Right ventricle myocardium superior (tissue), 1 donor: ENCODE results near the gene BSPH1. TPM values are rescaled to one million over a fixed set of nuclear protein-coding genes. Genes with fewer than 3 reads are reported as not detected.
"Not testable (repeated sequence)": the region's sequence is repeated elsewhere in the genome, so short reads cannot be mapped to it uniquely, and the experiment has no call there.

ENCODE experiments used
- ATAC-seq: fragments of 200-7000 bp; cut with Tn5 transposase; one replicate; pipeline ENCODE4 v1.9.1; 2020; ENCODE audit warnings: mild to moderate bottlenecking; ENCODE audit not compliant: poor library complexity
- DNase-seq: peaks from one replicate; pipeline ENCODE4 v3.0.0-alpha.2; 2020
- intact Hi-C: fragments of 100-400 bp; cut with DNase I; formaldehyde crosslinking; loops from one replicate; pipeline ENCODE4 v1.11.2; 2022
- long read RNA-seq: library from polyadenylated mRNA; unstranded; transcript quantifications from one replicate; pipeline ENCODE4 v2.0.0, GENCODE V29; 2021
- total RNA-seq: library from RNA; stranded (reverse); fragmentation: NEBNext Ultra II Directional; extraction: Animal tissue kit (Norgen Biotek cat#: 25700); gene quantifications from one replicate; pipeline ENCODE4 v1.2.1, GENCODE V29; 2021
- donor health status: DM: no; HTN: yes; CAD: no; lungs with severe emphysema.

The BSPH1 gene, protein sequence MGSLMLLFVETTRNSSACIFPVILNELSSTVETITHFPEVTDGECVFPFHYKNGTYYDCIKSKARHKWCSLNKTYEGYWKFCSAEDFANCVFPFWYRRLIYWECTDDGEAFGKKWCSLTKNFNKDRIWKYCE
- total RNA-seq: not detected
- long read RNA-seq: 0 reads

- no peak for ATAC-seq
- intact Hi-C loops: no loop called here
- DNase-seq: no peak
Measured at GRCh38 chr19:47992070-47992469, at the start of gene BSPH1. Gene BSPH1 (minus strand): TSS chr19:47992170. CDS start chr19:47992081, 89 bp downstream.

- ATAC-seq (no peak), DNase-seq (no peak)
- intact Hi-C loops: no loop called here
Measured at GRCh38 chr19:48036765-48037164, 44.8 kb upstream of the BSPH1 start.

GRCh38 chr19:48033604-48034003 lies 41.6 kb upstream of the BSPH1 start:
- ATAC-seq (no peak), DNase-seq (no peak)
- intact Hi-C loops: no loop called here

- ATAC-seq (no peak), DNase-seq (no peak)
- intact Hi-C loops: no loop called here
Measured at GRCh38 chr19:48030073-48030472, 38.1 kb upstream of the BSPH1 start.

DNA sequence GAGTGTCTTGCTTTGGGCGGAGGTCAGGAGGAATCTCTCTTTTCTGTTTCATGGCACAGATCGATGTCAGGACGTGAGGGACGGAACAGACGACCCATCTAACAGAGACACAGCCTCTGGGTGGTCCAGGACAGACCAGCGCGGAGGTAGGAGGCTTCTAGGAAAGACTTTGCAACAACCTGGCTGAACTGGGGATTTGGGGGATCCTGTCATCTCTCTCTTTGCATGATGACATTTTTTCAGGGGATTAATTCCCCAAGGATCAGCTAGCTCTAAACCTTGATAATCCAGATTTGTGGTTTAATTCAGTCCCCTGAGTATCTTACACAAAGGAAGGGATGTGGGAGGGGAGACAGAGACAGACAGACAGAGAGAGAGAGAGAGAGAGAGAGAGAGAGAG lies 37.5 kb upstream of the BSPH1 start:
- intact Hi-C loops: no loop called here
- DNase-seq: no peak
- no peak for ATAC-seq

GRCh38 chr19:48025480-48025879 lies 33.5 kb upstream of the BSPH1 start:
- intact Hi-C loops: no loop called here
- DNase-seq (no peak), ATAC-seq (no peak)

GRCh38 chr19:48023518-48023917 lies 31.5 kb upstream of the BSPH1 start:
- ATAC-seq (no peak), DNase-seq (no peak)
- intact Hi-C loops: no loop called here

DNA sequence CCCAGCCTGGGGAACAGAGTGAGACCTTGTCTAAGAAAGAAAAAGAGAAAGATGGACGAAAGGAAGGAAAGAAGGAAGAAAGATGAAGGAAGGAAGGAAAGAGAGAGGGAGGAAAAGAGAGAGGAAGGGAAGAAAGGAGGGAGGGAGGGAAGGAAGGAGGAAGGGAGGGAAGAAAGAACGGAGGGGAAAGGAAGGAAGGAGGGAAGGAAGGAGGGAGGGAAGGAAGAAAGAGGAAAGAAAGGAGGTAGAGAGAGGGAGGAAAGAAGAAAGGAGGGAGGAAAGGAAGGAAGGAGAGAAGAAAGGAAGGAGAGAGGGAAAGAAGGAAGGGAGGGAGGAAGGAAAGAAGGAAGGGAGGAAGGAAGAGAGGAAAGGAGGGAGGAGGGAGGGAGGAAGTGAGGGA lies 31.0 kb upstream of the BSPH1 start:
- DNase-seq (no peak), ATAC-seq (no peak)
- intact Hi-C loops: no loop called here

GRCh38 chr19:48020686-48021085 lies 28.7 kb upstream of the BSPH1 start:
- ATAC-seq (no peak), DNase-seq (no peak)
- intact Hi-C loops: no loop called here

DNA sequence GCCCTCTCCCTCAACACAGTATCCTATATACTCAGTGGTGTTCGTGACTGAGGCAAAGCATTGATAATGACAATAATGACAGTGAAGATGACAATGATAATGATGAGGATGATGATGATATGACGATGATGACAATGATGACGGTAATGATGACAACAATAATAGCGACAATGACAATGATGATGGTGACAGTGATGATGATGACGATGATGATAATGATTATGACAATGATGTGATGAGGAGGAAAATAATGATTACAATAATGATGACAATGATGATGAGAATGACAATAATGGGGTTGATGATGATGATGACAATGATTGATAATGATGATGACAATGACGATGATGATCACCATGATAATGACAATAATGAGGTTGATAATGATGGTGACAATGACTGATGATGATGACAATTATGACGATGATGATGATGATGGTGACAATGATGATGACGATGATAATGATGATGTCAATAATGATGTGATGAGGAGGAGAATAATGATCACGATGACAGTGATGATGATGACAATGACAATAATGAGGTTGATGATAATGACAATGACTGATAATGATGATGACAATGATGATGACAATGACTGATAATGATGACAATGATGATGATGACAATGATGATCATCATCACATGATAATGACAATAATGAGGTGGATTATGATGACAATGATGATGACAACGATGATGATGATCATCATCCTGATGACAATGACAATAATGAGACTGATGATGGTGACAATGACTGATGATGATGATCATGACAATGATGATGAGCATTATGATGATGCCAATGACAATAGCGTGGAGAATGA lies 19.2 kb upstream of the BSPH1 start:
- DNase-seq (no peak), ATAC-seq (no peak)
- intact Hi-C loops: no loop called here

GRCh38 chr19:48006762-48007161 lies 14.8 kb upstream of the BSPH1 start:
- DNase-seq: no peak
- ATAC-seq: no peak
- intact Hi-C loops: no loop called here

DNA sequence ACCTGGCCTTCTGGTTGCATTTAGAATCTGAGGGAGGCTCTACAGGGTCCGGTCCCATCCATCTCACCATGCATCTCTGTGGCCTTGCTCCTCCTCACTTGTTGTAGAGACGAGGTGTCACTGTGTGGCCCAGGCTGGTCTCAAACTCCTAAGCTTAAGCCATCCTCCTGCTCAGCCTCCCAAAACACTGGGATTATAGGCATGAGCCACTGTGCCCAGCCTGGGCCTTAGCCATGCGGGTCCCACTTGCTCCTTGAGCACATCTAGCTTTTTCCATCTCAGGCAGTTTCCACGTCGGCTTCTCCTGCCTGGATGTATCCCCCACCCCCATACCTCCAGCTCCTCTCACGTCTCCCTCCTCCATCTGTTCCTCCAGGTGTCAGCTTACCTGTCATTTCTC lies 12.3 kb upstream of the BSPH1 start:
- no peak for ATAC-seq
- no peak for DNase-seq
- intact Hi-C loops: no loop called here

- DNase-seq (no peak), ATAC-seq (no peak)
- intact Hi-C loops: no loop called here
Measured at GRCh38 chr19:48000846-48001245, 8.9 kb upstream of the BSPH1 start.

DNA sequence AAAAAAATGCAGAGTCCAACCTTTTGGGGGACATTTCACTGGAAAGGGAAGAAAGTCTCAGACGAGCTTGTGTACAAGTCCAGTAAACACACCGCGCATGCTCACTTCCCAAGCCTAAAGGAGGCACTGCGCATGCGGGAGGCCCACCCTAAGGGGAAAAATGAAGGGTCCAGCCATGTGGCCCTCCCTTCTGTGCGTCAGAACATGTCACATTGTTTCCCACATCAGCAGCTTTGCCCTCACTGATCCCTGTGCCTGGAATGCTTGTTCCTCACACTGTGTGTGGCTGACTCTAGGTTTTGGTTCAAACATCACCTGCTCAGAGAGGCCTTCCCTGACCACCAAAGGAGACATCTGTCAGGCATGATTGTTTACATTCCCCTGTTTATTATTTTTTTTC lies 6.8 kb upstream of the BSPH1 start:
- ATAC-seq: no peak
- DNase-seq: no peak
- intact Hi-C loops: no loop called here

DNA sequence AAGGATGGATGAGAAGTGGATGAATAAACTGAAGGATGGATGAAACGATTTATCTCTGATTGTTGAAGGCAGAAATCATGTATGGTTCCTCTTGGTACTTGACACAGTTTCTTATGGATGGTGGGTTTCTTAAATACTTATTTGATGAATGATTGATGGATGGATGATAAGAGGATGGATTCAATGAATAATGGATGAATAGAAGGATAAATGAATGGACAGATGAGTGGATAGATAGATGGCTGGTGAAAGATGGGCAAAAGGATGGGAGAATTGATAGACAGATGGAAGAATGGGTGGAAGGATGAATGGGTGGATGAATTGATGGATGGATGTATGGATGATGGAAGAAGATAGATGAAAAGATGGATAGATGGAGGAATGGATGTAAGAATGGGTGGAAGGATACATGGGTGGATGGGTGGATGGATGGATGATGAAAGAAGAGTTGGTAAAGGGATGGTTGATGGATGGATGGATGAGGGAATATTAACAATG lies 4.3 kb upstream of the BSPH1 start:
- intact Hi-C loops: no loop called here
- no peak for ATAC-seq
- no peak for DNase-seq

DNA sequence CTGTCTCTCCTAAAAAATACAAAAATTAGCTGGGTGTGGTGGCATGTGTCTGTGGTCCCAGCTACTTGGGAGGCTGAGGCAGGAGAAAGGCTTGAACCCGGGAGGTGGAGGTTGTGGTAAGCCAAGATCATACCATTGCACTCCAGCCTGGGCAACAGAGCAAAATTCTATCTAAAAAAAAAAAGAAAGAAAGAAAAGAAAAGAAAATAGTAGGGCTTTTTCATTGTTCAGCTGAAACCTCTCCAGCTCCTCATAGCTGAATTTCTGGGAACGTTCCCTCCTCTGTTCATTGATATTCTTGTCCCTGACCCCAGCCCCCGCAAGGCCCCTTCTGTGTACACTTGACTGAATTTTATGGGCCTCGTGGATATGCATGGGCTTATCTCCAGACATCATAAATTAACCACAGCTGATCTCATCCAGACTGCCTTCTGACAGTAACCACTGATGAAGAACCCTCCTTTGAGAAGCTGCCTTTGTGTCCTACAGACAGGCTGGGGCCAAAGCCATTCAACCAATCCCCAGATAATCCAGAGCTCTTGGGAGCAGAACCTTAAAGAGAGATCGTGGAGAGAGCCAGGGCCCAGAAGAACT lies 2.3 kb upstream of the BSPH1 start, which contains the start of gene ELSPBP1:
Gene ELSPBP1, plus strand, starts transcription at position 424 of the 594 bp plus-strand sequence. CDS start 14,036 bp downstream, outside the sequence.
- ATAC-seq: no peak
- intact Hi-C loops: no loop called here

DNA sequence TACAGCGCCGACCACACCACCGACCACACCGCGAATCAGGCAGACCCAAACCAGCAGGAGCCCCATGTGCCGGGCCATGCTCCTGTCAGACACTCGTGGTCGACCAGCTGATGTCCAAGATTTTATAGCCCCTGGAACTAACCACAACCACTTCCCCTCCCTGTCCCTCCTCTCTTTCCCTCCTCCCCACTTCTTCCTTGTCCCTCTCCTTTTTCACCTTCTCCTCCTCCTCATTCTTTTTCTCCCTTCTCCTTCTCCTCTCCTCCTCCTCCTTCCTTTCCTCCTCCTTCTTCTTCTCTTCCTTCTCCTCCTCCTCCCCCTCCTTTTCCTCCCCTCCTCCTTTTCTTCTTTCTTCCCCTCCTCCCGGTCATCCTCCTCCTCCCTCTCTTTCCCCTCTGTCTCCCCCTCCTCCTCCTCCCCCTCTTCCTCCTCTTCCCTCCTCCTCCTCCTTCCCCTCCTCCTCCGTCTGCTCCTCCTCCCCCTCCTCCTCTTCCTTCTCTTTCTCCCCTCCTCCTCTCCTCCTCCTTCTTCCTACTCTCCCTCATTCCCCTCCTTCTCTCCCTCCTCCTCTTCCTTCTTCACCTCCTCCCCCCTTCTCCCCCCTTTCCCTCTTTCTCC lies 670 bp downstream of the BSPH1 start:
- intact Hi-C loops: no loop called here
- DNase-seq: no peak
- ATAC-seq: no peak

More for the DNA sequence above, 2.3 kb upstream of the BSPH1 start, which contains the start of gene ELSPBP1:
- no peak for DNase-seq

DNA sequence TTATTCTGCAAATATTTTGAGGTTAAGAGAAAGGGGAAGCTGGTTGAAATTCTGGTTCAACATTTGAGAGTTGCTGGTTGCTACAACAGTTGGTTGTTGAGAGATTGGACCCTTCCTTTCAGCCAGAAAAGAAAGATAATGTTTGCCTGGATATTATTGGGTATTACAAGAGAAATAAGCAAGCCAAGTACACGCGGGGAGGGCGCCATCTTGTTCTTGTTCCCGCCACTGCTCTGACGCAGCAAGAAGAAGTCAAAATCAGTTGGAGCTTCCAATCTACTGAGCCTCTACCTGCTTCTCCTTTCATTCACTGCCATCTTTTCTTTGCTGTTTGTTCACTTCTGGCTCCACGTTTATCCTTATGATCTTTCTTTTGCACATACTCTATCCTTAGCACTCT lies 18.4 kb downstream of the BSPH1 start:
- DNase-seq: no peak
- no peak for ATAC-seq
- intact Hi-C loops: no loop called here

DNA sequence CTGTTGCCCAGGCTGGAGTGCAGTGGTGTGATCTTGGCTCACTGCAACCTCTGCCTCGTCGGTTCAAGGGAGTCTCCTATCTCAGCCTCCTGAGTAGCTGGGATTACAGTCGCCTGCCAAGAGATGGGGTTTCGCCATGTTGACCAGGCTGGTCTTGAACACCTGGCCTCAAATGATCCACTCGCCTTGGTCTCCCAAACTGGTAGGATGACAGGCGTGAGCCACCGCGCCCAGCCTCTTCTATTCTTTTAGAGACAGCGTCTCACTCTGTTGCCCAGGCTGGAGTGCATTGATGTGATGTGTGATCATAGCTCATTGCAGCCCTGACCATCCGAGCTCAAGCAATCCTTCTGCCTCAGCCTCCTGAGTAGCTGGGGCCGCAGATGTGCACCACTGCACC lies 36.0 kb downstream of the BSPH1 start:
- intact Hi-C loops, DNase-seq, ATAC-seq: not testable (repeated sequence)
